Activated CD4-positive, CD25-positive, alpha-beta regulatory T cell (primary cell): ENCODE results near the gene MRPL22.
"Not testable (repeated sequence)": the region's sequence is repeated elsewhere in the genome, so short reads cannot be mapped to it uniquely, and the experiment has no call there.

Experiments used
- DNase-seq, 4 experiments: peaks; one replicate each; lab custom pipeline; 2025; lab: John Stamatoyannopoulos, UW

The MRPL22 gene

GRCh38 chr5:154997746-154998145, 56.9 kb downstream of the MRPL22 start:
- no peak for DNase-seq

DNA sequence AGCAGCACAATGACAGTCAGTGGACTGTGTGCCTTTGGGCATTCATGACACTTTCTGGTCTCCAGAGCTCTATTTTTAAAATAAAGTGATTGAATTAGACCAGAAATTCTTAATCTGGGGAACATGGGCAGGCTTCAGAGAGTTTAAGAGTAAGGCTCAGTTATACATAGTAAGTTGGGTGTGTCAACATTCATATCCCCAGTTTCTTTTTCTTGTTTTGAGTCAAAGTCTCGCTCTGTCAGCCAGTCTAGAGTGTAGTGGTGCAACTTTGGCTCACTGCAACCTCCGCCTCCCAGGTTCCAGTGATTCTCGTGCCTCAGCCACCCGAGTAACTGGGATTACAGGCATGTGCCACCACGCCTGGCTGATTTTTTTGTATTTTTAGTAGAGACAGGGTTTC, 59.0 kb downstream of the MRPL22 start:
- DNase-seq = no peak

GRCh38 chr5:155001523-155001922, 60.6 kb downstream of the MRPL22 start:
- no peak for DNase-seq

DNA sequence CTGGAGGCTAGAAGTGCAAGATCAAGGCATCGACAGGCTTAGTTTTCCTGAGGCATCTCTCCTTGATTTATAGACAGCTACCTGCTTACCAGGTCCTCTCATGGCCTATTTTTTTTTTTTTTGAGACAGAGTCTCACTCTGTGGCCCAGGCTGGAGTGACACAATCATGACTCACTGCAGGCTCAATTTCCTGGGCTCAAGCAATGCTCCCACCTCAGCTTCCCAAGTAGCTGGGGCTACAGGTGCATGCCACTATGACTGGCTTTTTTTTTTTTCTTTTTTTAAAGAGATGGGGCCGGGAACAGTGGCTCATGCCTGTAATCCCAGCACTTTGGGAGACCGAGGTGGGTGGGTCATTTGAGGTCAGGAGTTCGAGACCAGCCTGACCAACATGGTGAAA, 61.8 kb downstream of the MRPL22 start:
- not testable (repeated sequence) for DNase-seq

GRCh38 chr5:155004138-155004744, 63.4 kb downstream of the MRPL22 start:
- DNase-seq = no peak

GRCh38 chr5:155006265-155006664, 65.4 kb downstream of the MRPL22 start:
- DNase-seq = not testable (repeated sequence)

GRCh38 chr5:155008669-155009068, 67.8 kb downstream of the MRPL22 start:
- DNase-seq = no peak

DNA sequence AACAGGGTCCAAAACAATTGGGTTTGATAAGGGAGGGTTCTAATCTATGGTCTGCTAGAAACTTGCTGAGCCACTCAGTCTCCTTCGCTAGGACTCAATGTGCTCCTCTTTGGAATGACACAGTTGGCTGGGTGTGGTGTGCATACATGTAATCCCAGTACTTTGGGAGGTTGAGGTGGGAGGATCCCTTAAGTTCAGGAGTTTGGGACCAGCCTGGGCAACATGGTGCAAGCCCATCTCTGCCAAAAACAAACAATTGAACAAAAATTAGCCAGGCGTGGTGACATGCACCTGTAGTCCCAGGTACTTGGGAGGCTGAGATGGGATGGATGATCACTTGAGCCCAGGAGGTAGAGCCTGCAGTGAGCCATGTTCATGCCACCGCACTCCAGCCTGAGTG, 70.0 kb downstream of the MRPL22 start:
- no peak for DNase-seq

DNA sequence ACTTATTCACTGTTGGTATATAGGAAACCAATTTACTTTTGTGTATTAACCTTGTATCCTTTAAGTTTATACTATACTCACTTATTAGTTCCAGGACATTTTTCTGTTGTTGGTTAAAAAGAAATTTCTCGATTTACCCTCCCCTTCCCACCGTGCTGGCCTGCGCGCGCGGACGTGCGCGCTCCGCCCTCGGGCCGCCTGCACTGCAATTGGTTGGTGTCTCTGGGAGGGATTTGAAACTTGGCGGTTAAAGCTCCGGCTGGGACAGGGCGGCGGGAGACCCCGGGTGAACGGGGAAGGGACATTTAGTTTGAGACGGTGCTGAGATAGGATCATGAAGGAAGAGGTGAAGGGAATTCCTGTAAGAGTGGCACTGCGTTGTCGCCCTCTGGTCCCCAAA, 72.7 kb downstream of the MRPL22 start, which contains the start of gene KIF4B:
Gene KIF4B (plus strand): TSS at position 230 of the 400 bp plus-strand sequence. CDS start 105 bp downstream, at position 335.
- no peak for DNase-seq

DNA sequence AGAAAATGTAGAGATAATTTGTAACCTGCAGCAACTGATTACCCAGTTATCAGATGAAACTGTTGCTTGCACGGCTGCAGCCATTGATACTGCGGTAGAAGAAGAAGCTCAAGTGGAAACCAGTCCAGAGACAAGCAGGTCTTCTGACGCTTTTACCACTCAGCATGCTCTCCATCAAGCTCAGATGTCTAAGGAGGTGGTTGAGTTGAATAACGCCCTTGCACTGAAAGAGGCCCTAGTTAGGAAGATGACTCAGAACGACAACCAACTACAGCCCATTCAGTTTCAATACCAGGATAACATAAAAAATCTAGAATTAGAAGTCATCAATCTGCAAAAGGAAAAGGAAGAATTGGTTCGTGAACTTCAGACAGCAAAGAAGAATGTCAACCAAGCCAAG, 74.4 kb downstream of the MRPL22 start:
- DNase-seq = no peak

DNA sequence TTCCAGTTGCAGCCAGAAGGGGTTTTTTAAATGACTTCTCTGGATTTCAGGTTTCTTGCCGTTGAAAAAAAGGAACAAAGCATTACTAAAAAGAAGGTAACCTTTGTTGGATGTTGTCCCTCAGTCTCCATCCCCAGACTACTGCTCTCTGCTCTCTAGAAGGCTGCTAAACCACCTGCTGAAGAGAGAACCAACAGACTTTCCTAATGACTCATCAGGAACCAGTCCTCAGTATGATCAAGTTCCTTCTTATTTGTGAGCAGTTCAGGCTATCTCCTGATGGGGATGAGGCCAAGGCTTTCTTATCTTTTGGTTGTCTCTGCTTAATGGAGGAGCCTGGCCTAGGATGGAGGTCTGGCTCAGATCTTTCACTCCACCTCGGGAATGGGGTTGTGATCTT, 76.7 kb downstream of the MRPL22 start:
- DNase-seq = no peak
